ENCODE results near the gene DMXL1. TPM values are rescaled to one million over a fixed set of nuclear protein-coding genes. Genes with fewer than 3 reads are reported as not detected.

DMXL1 gene
- total RNA-seq, 1 experiment from 2014 or later, result 20.6 TPM

DNA sequence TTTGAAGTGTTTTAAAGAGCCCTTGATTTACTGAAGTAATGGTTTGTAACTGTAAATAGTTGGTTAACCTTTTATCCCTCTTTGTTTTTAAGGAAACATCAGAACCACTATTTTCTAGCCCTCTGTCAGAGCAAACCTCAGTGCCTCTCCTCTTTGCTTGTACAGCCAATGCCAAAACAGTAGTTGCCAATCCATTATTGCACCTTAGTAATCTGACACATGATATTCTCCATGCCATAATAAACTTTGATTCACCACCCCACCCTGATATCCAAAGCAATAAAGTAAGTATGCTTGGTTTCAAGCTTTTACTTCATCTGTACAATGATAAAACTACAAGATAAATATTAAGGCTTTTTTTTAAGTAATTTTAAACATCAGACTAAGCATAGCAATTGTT is 100.8 kb downstream of the DMXL1 start:
- Histone ChIP-seq H2AFZ (ENCODE audit: low read length) (no peak overlapping the region), H3K27me3 (ENCODE audit: low read length) (no peaks in the 10 kb centered on the region), H3K9me2 (replicated peaks; ENCODE audit: low read length) (no peaks in the 10 kb centered on the region), H3K9ac (ENCODE audit: low read length) (no peak overlapping the region), H4K20me1 (ENCODE audit: low read length) (no peaks in the 10 kb centered on the region), H3K4me2 (ENCODE audit: low read length) (no peak overlapping the region), H3K9me3 (ENCODE audit: low read length) (no peaks in the 10 kb centered on the region), H3F3A (ENCODE audit: low read length, unreplicated experiment) (no peaks in the 10 kb centered on the region), H3K79me2 (ENCODE audit: low read length) (no peaks in the 10 kb centered on the region), H3K4me1 (ENCODE audit: insufficient read depth, low read length) (peaks cover 15% of the 10 kb centered on the region), H3K27ac (ENCODE audit: low read length) (no peak overlapping the region), H3K36me3 (ENCODE audit: low read depth, low read length) (no peaks in the 10 kb centered on the region), H3K4me3 (ENCODE audit: low read length) (no peak overlapping the region)
- BruUV-seq (replicated peaks), result no TSS peak
- TF ChIP-seq CTCF (conservative IDR thresholded peaks at IDR 0.05; ENCODE audit: low read depth, low read length) (no peak), EZH2 (IDR thresholded peaks at IDR 0.05; ENCODE audit: low read length, unreplicated experiment) (no peak), EZH2phosphoT487 (IDR thresholded peaks at IDR 0.05; ENCODE audit: borderline replicate concordance, low read length) (no peak)
- ChIA-PET CTCF (no interaction called here), POLR2A (ENCODE audit: unreplicated experiment) (no interaction called here)
- DNase-seq, result peak; percentile 3
- ATAC-seq, result peak; percentile 90
- intact Hi-C loops (cut with micrococcal nuclease), result loop anchor here (2.0 to 5.0 kb wide), 4 partner anchors 46 to 241 kb away; partner anchors contain the start of gene DTWD2

DNA sequence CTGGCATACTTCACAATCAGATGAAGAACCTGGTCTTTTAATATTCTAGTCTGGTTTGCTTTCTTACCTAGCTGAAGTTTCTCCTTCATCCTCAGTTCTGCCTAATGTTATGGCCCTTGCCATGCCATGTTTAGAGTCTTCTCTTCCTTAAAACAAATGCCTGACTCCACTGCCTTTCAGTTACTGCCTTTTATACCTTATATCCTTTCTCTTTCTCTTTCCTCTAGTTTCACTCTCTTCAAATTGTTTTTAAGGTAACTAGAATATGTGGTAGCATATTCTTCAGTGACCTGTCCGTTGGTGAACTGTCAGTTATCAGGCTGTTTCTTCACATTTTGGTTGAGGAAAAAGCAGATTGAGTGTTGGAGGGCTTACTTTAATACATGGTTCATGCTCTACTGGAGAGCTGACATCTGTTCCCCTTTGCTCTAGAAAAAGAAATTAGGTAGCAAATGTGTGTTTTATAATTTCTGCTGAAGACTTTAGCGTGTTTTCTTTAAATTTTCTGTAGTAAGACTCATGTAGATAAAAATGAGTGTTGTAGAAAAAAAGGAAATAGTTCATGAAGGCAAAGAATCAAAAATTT is 103.8 kb downstream of the DMXL1 start:
- no TSS peak for BruUV-seq (replicated peaks)
- Histone ChIP-seq H3K4me3 (ENCODE audit: low read length) (no peak overlapping the region), H3K36me3 (ENCODE audit: low read depth, low read length) (no peaks in the 10 kb centered on the region), H2AFZ (ENCODE audit: low read length) (no peak overlapping the region), H3K27me3 (ENCODE audit: low read length) (no peaks in the 10 kb centered on the region), H4K20me1 (ENCODE audit: low read length) (no peaks in the 10 kb centered on the region), H3K9me2 (replicated peaks; ENCODE audit: low read length) (no peaks in the 10 kb centered on the region), H3K4me2 (ENCODE audit: low read length) (no peak overlapping the region), H3K9me3 (ENCODE audit: low read length) (no peaks in the 10 kb centered on the region), H3K27ac (ENCODE audit: low read length) (no peak overlapping the region), H3F3A (ENCODE audit: low read length, unreplicated experiment) (no peaks in the 10 kb centered on the region), H3K4me1 (ENCODE audit: insufficient read depth, low read length) (peaks cover 5% of the 10 kb centered on the region; the same call in 1 of the 2 replicates), H3K79me2 (ENCODE audit: low read length) (no peaks in the 10 kb centered on the region), H3K9ac (ENCODE audit: low read length) (no peak overlapping the region)
- ATAC-seq, result no peak
- ChIA-PET CTCF (no interaction called here), POLR2A (ENCODE audit: unreplicated experiment) (no interaction called here)
- DNase-seq, result no peak
- TF ChIP-seq EZH2 (IDR thresholded peaks at IDR 0.05; ENCODE audit: low read length, unreplicated experiment) (no peak), CTCF (conservative IDR thresholded peaks at IDR 0.05; ENCODE audit: low read depth, low read length) (no peak), EZH2phosphoT487 (IDR thresholded peaks at IDR 0.05; ENCODE audit: borderline replicate concordance, low read length) (no peak)
- intact Hi-C loops (cut with micrococcal nuclease), result loop anchor here (5.0 kb wide), 3 partner anchors 43 to 238 kb away; no protein-coding TSS in a partner anchor

DNA sequence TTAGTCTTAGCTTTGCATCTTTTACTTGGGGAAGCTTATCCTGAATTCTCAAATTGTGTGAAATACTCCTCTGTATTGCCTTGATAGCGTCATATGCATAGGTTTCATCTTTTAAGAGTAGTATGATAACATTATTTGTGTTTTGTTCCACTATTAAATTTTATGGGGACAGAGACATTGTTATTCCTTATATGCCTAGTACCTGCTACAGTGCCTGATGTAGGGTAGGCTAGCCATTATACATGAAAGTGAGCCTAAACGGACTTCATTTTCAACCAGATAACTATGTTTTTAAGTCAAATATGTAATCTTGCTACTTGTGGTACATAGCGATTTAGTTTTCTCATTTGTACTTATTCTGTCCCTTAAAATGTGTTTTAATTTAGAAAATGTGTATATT is 105.9 kb downstream of the DMXL1 start:
- Histone ChIP-seq H3K9me3 (ENCODE audit: low read length) (no peaks in the 10 kb centered on the region), H3K9ac (ENCODE audit: low read length) (no peak overlapping the region), H4K20me1 (ENCODE audit: low read length) (no peaks in the 10 kb centered on the region), H3K27me3 (ENCODE audit: low read length) (no peaks in the 10 kb centered on the region), H3K4me2 (ENCODE audit: low read length) (no peak overlapping the region), H3K4me3 (ENCODE audit: low read length) (no peak overlapping the region), H3K27ac (ENCODE audit: low read length) (no peak overlapping the region), H3F3A (ENCODE audit: low read length, unreplicated experiment) (no peaks in the 10 kb centered on the region), H3K9me2 (replicated peaks; ENCODE audit: low read length) (no peaks in the 10 kb centered on the region), H3K4me1 (ENCODE audit: insufficient read depth, low read length) (peaks cover 10% of the 10 kb centered on the region; the same call in 1 of the 2 replicates), H3K79me2 (ENCODE audit: low read length) (no peaks in the 10 kb centered on the region), H3K36me3 (ENCODE audit: low read depth, low read length) (no peaks in the 10 kb centered on the region), H2AFZ (ENCODE audit: low read length) (no peak overlapping the region)
- ATAC-seq (no peak), DNase-seq (no peak)
- ChIA-PET CTCF (no interaction called here), POLR2A (ENCODE audit: unreplicated experiment) (no interaction called here)
- no TSS peak for BruUV-seq (replicated peaks)
- TF ChIP-seq CTCF (conservative IDR thresholded peaks at IDR 0.05; ENCODE audit: low read depth, low read length) (no peak), EZH2 (IDR thresholded peaks at IDR 0.05; ENCODE audit: low read length, unreplicated experiment) (no peak), EZH2phosphoT487 (IDR thresholded peaks at IDR 0.05; ENCODE audit: borderline replicate concordance, low read length) (no peak)
- intact Hi-C loops (cut with micrococcal nuclease), result no loop called here
